Sciatic nerve (tissue), 2 donors: ENCODE measurements around the gene OTOGL. TPM values are rescaled to one million over a fixed set of nuclear protein-coding genes. Genes with fewer than 3 reads are reported as not detected.
A peak's percentile ranks its signal among the peaks of the same experiment; 100 is the strongest.

Experiments used
- ATAC-seq: fragments of 200-7000 bp; cut with Tn5 transposase; one replicate; pipeline ENCODE4 v1.9.1; 2020; ENCODE audit warnings: mild to moderate bottlenecking, moderate library complexity
- DNase-seq: peaks from one replicate; pipeline ENCODE4 v3.0.0-alpha.2; 2020; ENCODE audit warnings: low spot score
- intact Hi-C: fragments of 100-400 bp; cut with DNase I; formaldehyde crosslinking; loops from one replicate; pipeline ENCODE4 v1.14.2; 2022
- total RNA-seq: library from RNA; stranded (reverse); fragmentation: NEBNext Ultra II Directional; extraction: Animal tissue kit (Norgen Biotek cat#: 25700); gene quantifications from one replicate; pipeline ENCODE4 v1.2.1, GENCODE V29; 2021
- donor health status: DM: no; HTN: no; CAD: no.
- donor health status: DM: no; HTN: no; CAD: no.

The OTOGL gene
- total RNA-seq, 1 donor from 2014 or later, result 0.22 TPM

DNA sequence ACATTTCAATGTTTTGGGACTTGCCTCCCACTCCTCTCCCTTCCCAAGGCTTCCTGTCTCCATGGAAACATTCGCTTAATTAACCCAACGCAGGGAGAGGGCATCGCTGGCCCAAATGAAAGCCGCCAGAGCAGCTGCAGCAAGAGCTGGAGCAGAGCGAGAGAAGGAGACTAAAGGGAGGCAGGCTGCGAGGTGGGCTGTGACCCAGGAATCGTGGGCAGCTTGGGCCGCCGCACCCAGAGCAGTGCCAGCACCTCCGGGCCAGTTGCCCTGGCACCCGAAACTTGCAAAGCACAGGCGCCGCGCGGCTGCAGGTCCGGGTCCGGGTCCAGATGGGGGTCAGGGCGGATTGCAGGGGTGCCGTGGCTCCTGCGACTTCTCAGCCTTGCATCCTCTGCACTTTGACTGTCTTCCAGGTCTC, 301.2 kb downstream of the OTOGL start:
- ATAC-seq (peak; percentile 22), DNase-seq (no peak)
- intact Hi-C loops, result no loop called here

DNA sequence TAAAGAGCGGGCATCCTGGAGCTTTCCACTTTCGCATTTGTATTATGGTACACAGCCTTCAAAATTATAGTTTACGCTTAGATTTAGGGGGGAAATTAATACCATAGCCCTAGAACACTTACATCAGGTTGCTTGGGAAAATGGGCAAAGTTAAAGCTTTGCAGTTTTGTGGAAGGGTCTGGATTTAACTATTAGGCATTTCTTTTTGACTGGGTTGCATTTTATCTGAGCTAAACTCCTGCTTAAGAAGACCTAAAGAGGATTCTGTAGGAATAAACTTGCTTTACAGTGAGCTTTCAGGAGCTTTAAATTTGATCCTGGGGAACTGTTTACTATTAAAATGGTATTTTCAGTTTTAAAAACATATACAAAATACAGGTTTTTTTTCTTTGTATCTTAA, 301.9 kb downstream of the OTOGL start:
- intact Hi-C loops, result no loop called here
- DNase-seq (no peak), ATAC-seq (no peak)

DNA sequence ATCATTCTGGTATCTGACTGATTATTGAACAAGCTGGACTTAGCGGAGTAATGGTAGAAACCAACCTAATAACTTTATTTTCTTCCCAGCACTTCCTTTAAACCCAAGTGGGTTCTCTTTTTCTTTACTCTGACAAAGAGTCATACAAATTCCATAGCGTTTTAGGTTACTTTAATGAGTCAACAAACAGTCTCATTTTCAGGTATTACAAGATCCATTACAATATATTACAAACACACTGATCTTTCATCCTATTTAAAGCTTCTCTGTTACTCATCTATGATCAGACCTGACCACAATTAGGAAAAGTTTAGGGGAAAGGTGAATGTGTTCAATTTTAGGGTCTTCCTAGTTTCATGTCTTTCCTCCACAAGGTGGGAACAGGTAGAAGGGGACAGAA, 305.3 kb downstream of the OTOGL start:
- intact Hi-C loops, result no loop called here
- no peak for ATAC-seq
- no peak for DNase-seq

DNA sequence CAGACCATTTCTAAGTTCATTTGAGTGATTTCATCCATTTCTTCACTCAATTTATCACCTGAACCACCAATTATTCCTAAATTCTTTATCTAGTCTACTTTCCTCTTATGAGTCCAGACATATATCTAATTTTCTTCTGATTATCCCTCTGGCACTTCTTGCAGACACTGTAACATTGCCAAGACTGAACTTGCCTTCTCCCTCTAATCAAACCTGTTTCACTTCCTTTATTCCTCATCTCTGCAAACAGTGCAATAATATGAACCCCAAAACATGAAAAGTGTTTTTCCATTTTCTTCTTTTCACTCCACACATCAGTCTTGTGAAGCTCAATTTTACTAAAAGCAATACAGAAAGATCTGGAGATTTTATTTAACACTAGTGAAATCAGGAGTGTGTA, 306.9 kb downstream of the OTOGL start:
- ATAC-seq, result no peak
- intact Hi-C loops, result no loop called here
- DNase-seq, result no peak

DNA sequence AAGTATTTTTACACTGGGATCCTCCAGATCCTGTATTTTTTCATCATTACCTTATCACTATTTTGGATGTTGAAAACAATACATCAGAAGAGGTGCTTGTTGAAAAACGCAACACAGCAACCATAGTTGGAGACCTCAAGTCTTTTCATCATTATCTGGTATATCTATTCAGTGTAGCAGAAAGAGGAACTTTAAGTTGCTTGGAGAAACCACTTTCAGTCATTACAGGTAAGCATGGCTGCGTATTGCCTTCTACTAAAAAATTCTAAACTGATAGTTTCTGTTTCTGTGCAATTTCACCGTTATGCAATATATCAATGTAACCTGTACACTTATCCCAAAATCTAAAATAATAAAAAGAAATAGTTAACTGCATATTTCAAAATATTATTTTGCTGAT, 312.4 kb downstream of the OTOGL start:
- no peak for ATAC-seq
- intact Hi-C loops, result no loop called here
- no peak for DNase-seq

DNA sequence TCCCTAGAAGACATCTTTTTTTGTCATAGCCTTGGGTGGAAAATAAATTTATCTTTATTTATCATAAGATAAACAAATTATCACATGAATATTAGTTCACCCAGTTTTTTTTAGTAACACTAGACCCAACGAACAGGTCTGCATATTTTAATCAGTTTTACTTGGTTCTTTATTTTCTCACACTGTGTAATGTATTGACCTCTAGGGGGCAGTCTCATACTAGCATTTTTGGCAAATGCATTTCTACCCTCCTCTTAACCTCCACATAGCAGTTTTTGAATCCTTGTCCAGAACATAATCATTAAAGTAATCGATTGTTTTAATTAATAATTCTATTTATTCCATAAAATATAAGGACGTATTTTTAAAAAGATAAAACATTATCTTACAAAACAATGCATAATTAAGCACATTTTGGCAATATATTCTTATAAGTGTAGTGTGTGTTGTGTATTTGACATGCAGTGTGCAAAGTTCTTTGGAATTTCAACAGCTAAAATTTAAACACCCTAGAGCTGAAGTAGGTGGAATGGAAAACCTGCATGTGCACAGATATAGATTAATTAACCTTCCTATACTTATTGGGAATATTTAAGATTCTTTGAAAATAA, 313.1 kb downstream of the OTOGL start:
- ATAC-seq (peak; percentile 67), DNase-seq (no peak)
- intact Hi-C loops, result no loop called here

DNA sequence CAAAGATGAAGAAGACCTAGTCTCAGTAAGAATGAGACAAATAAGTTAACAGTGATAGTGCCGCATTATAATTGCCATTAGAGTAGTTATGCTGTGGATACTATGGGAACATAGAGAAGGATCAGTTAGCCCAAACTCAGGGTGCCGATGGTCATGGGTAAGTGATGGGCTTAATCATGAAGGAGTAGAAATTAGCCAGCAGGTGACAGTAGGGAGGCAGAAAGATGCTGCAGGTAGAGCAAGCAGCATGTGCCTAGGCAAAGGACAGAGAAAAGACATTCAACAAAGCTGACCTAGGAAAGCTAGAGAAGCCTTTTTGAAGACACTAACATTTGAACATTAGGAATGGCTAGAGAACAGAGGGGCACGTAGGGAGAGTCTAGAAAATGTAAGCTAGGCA, 314.1 kb downstream of the OTOGL start:
- intact Hi-C loops, result no loop called here
- DNase-seq (no peak), ATAC-seq (no peak)

DNA sequence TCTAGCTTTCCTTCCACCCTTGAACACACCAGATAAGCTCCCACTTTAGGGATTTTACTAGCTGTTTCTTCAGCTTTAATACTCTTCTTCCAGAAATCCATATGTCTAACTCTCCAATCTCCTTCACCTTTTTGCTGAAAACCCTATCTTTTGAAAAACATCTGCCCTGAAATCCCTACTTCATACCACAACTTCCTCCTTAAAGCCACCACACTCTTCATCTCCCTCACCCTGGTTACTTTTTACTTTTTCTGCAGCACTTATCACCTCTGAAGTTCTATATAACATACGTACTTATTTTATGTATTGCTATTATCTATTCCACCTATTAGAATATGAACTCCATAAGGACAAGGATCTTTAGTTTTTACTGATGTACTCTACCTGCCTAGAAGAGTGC, 316.1 kb downstream of the OTOGL start:
- intact Hi-C loops, result no loop called here
- DNase-seq, result no peak
- no peak for ATAC-seq

DNA sequence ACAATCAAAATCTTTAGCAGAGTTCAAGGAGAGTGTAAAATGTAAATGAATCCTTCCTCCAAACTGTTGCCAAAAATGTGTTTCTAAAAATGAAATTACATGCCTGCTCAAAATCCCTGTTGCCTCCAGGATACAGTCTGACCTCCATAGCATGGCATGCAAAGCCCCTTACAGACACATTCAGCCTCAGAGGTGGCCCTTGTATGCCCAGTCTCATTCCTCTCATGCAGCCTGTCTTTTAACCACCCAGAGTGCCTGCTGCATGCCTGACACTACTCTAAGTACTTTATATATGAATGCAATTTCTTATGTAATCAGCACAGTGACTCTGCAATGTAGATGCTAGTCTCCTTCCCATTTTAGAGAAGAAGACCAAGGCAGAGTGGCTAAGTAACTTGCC, 320.3 kb downstream of the OTOGL start:
- no peak for DNase-seq
- intact Hi-C loops, result no loop called here

DNA sequence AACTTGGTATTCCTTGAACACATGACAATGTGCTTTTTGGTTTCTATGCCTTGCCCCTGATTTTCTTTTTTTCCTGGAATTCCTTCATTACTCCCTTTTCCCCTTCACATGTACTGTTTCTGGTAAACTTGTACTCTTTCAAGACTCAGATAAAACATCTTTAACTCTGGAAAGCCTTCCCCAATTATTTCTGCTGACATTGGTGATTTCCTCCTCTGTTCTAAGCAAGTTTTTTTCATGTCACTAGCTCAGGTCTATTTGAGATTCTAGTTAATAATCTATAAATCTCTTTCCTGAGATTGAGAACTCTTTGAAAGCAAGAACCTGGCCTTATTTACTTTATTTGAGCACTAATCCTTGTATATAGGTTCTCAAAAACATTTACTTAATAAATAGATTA, 320.7 kb downstream of the OTOGL start:
- ATAC-seq, result no peak
- no peak for DNase-seq
- intact Hi-C loops, result no loop called here

More for the DNA sequence above, 320.3 kb downstream of the OTOGL start:
- no peak for ATAC-seq

DNA sequence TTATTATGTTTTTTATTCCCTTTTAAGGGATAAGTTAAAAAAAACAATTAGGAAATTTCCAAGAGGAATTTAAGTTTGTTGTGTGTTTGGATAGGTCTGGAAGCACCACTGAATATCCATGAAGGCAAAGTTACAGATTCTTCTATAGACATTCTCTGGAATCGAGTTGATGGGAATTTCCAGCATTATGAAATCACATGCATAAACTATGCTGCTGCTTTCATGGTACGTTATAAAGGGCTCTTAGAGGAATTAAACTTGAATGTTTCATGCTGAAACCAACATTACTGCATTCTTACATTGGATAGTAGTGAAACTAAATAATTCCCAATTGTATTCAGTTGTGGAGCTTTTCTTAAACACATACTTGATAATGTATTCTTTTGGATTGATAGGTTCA, 323.2 kb downstream of the OTOGL start:
- intact Hi-C loops, result no loop called here
- no peak for ATAC-seq

More for the DNA sequence above, 323.2 kb downstream of the OTOGL start:
- DNase-seq, result no peak

Other genes with a start within 250 kb of the OTOGL start
- 143 TPM for gene PPP1R12A, start 164.4 kb upstream of the OTOGL start, total RNA-seq